ENCODE results near the gene KIF21B. TPM values are rescaled to one million over a fixed set of nuclear protein-coding genes. Genes with fewer than 3 reads are reported as not detected.

KIF21B gene
- total and polyA plus RNA-seq, 2 of the 8 experiments (the other 6 are each of a cell fraction or from before 2014, with no cell fraction given) = 10.8 to 26.5 TPM

DNA sequence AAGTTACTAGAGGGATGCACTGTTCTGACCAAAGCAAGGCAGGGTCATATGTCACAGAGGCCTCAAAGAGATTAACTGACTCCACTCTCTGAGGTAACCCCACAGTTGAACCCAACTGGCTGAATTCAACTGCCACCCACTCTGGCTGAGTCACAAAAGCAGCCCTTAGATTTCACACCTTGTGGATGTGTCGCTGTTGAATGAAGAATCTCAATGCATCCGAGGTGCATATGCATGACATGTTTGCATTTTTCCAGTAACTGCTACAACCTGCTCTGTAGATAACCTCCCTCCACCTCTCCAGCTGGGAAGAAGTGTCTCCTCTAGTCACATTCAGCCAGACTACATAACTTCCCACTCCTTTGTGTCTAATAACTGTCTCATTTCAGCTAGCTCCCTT lies 27.9 kb upstream of the KIF21B start:
- Histone ChIP-seq H3K4ac (replicated peaks; ENCODE audit: insufficient read length, low read depth, low read length) (no peak overlapping the region), H2BK120ac (replicated peaks; ENCODE audit: low read depth, low read length) (no peak overlapping the region), H3K27me3 (replicated peaks in 1 of 4; ENCODE audit: control insufficient read depth in 3 of 4, extremely low read depth in 1 of 4, insufficient read depth in 3 of 4, low read length in 3 of 4) (no peaks in the 10 kb centered on the region), H3K56ac (replicated peaks; ENCODE audit: insufficient read length, low read depth, low read length) (no peak overlapping the region), H3K23ac (ENCODE audit: insufficient read length) (no peak overlapping the region), H2AFZ (ENCODE audit: low read length) (no peak overlapping the region), H2BK15ac (ENCODE audit: low read length) (no peak overlapping the region), H2AK5ac (ENCODE audit: low read depth, low read length) (no peak overlapping the region), H4K20me1 (replicated peaks in 1 of 2; ENCODE audit: control insufficient read depth in 1 of 2, insufficient read depth in 2 of 2, low read length in 2 of 2) (no peaks in the 10 kb centered on the region), H3K4me3 (ENCODE audit: extremely low read depth in 1 of 4, insufficient read depth in 2 of 4, low read depth in 3 of 4, low read length in 4 of 4) (no peak overlapping the region), H3K4me2 (ENCODE audit: insufficient read depth in 1 of 2, low read depth in 2 of 2, low read length in 2 of 2) (no peak overlapping the region), H4K91ac (replicated peaks; ENCODE audit: insufficient read length, low read length) (no peak overlapping the region), H2BK20ac (ENCODE audit: low read length) (no peak overlapping the region), H3K18ac (ENCODE audit: extremely low read depth, low read length) (no peak overlapping the region), H2BK12ac (ENCODE audit: low read depth, low read length) (no peak overlapping the region), H3K4me1 (replicated peaks in 1 of 4; ENCODE audit: control insufficient read depth in 3 of 4, insufficient read depth in 4 of 4, low read length in 3 of 4) (no peaks in the 10 kb centered on the region; a peak in 1 of 7 replicates), H3K23me2 (ENCODE audit: low read depth, low read length) (no peaks in the 10 kb centered on the region), H3K14ac (ENCODE audit: insufficient read length) (no peak overlapping the region), H3K27ac (ENCODE audit: low read depth, low read length) (no peak overlapping the region), H3K9me3 (ENCODE audit: insufficient read depth in 2 of 2, low read depth in 1 of 2, low read length in 1 of 2) (no peaks in the 10 kb centered on the region), H3K79me2 (ENCODE audit: control insufficient read depth in 1 of 2, insufficient read depth in 2 of 2, low read length in 2 of 2) (no peaks in the 10 kb centered on the region), H2BK5ac (ENCODE audit: low read depth, low read length) (no peak overlapping the region), H4K5ac (ENCODE audit: insufficient read length, low read depth, low read length) (no peak overlapping the region), H3K79me1 (ENCODE audit: low read depth, low read length) (no peaks in the 10 kb centered on the region), H3K36me3 (ENCODE audit: control insufficient read depth in 2 of 4, insufficient read depth in 4 of 4, low read length in 3 of 4) (no peaks in the 10 kb centered on the region), H4K8ac (ENCODE audit: extremely low read depth, insufficient read depth, low read length) (no peak overlapping the region), H3K9ac (replicated peaks in 1 of 4; ENCODE audit: extremely low read depth in 1 of 4, low read depth in 3 of 4, low read length in 3 of 4) (no peak overlapping the region)
- TF ChIP-seq RBBP5 (IDR thresholded peaks at IDR 0.05; ENCODE audit: borderline replicate concordance, low read depth, low read length) (no peak), SP1 (IDR thresholded peaks at IDR 0.05; ENCODE audit: low read depth, low read length) (no peak), JUND (IDR thresholded peaks at IDR 0.05; ENCODE audit: low read length) (no peak), TAF7 (optimal IDR thresholded peaks at IDR 0.05; ENCODE audit: borderline replicate concordance, low read depth, low read length) (no peak), BCL11A (IDR thresholded peaks at IDR 0.05; ENCODE audit: low read depth in 2 of 2, low read length in 2 of 2) (no peak), CHD2 (IDR thresholded peaks at IDR 0.05; ENCODE audit: low read length) (no peak), SIX5 (IDR thresholded peaks at IDR 0.05; ENCODE audit: low read depth, low read length) (no peak), CBX5 (IDR thresholded peaks at IDR 0.05; ENCODE audit: low read depth, low read length) (no peak), BRCA1 (IDR thresholded peaks at IDR 0.05; ENCODE audit: low read depth, low read length) (no peak), NANOG (IDR thresholded peaks at IDR 0.05; ENCODE audit: insufficient read depth, low read depth, low read length, poor library complexity, severe bottlenecking) (no peak), EZH2 (IDR thresholded peaks at IDR 0.05; ENCODE audit: low read depth, low read length, severe bottlenecking) (no peak), FOSL1 (IDR thresholded peaks at IDR 0.05; ENCODE audit: insufficient read depth, low read depth, low read length) (no peak), EP300 (IDR thresholded peaks at IDR 0.05; ENCODE audit: borderline replicate concordance in 1 of 2, low read depth in 2 of 2, low read length in 2 of 2) (no peak), NRF1 (IDR thresholded peaks at IDR 0.05; ENCODE audit: low read depth, low read length) (no peak)
- DNase-seq (ENCODE audit: low read depth in 1 of 2, low spot score in 2 of 2) (no peak), FAIRE-seq (no peak)
- 92% methylated on average over 2 of the region's 2 CpGs; no CpG with 5 or more reads in 1 of the 2 experiments for WGBS, 2 experiments (ENCODE audit: extremely low coverage in 1 of 2, insufficient coverage in 1 of 2, insufficient read length in 1 of 2, insufficient replicate concordance in 2 of 2, low coverage in 1 of 2, low lambda C conversion rate in 2 of 2, missing lambda C conversion rate in 1 of 2)
- ChIA-PET POLR2A (ENCODE audit: partially characterized antibody) (no interaction called here), CTCF (ENCODE audit: partially characterized antibody) (interaction anchor here (0.6 to 23.3 kb wide), 16 partner anchors 10 to 72 kb away, joined by 3 to 640 read pairs (median 4); partner anchors contain the start of gene CACNA1S)
